GM12878 (cell line): Measurements from ENCODE around the gene ZFYVE21.

Experiments used
- ATF3 ChIP-seq: IDR thresholded peaks from 2 replicates; pipeline ENCODE4 v1.6.1; 2011; ENCODE audit warnings: low read depth, mild to moderate bottlenecking, low read length, moderate library complexity, borderline replicate concordance; ENCODE audit errors: extremely low read depth
- CTCF ChIP-seq, 3 experiments: IDR thresholded peaks in 2 of 3; conservative IDR thresholded peaks in 1 of 3; 2 replicates each; pipeline ENCODE4 v1.5.1; 2011; ENCODE audit warnings: low read depth in 3 of 3, low read length in 3 of 3, mild to moderate bottlenecking in 3 of 3, control low read depth in 2 of 3, moderate library complexity in 2 of 3, inconsistent platforms in 1 of 3, mixed read lengths in 1 of 3; ENCODE audit not compliant: control insufficient read depth in 2 of 3, insufficient read depth in 1 of 3; ENCODE audit errors: extremely low read depth in 1 of 3
- E2F4 ChIP-seq: IDR thresholded peaks from 2 replicates; pipeline ENCODE4 v1.6.1; 2012; ENCODE audit warnings: low read depth, low read length, improper control_type of control experiment

GRCh38 chr14:103705504-103706284 is 9.9 kb upstream of the ZFYVE21 start:
- TF ChIP-seq ATF3: no peak
- no peak for TF ChIP-seq CTCF (IDR thresholded peaks at IDR 0.05 in 2 of 3, conservative IDR thresholded peaks at IDR 0.05 in 1 of 3; ENCODE audit: control insufficient read depth in 2 of 3, extremely low read depth in 1 of 3, insufficient read depth in 1 of 3, low read depth in 3 of 3, low read length in 3 of 3)
- no peak for TF ChIP-seq E2F4
